Small intestine (tissue), 7 donors: Measurements from ENCODE around the gene SURF6. TPM values are rescaled to one million over a fixed set of nuclear protein-coding genes. Genes with fewer than 3 reads are reported as not detected.
"Not testable (repeated sequence)": the region's sequence is repeated elsewhere in the genome, so short reads cannot be mapped to it uniquely, and the experiment has no call there.

Experiments used
- DNase-seq, 2 donors: peaks; one replicate each; pipeline versions ENCODE4 v3.0.0 to v3.0.0-alpha.2; 2013
- FAIRE-seq: peaks from 2 replicates; lab custom pipeline; 2012; peaks lifted over from hg19 to GRCh38; lab: Jason Lieb, UNC
- H3K27ac ChIP-seq, 3 donors: one replicate each; pipeline ENCODE4 v1.5.1; 2013; ENCODE audit warnings: low read length in 2 of 3, mild to moderate bottlenecking in 2 of 3, control low read depth in 1 of 3, inconsistent platforms in 1 of 3, low read depth in 1 of 3, moderate library complexity in 1 of 3
- H3K27me3 ChIP-seq, 3 donors: one replicate each; pipeline ENCODE4 v1.6.1; 2013; ENCODE audit warnings: low read length in 3 of 3, inconsistent platforms in 1 of 3; ENCODE audit not compliant: control insufficient read depth in 3 of 3, insufficient read depth in 3 of 3
- H3K36me3 ChIP-seq, 3 donors: one replicate each; pipeline ENCODE4 v1.6.1; 2013; ENCODE audit warnings: low read length in 3 of 3, inconsistent platforms in 1 of 3, low read depth in 1 of 3, mild to moderate bottlenecking in 1 of 3, moderate library complexity in 1 of 3; ENCODE audit not compliant: control insufficient read depth in 3 of 3, insufficient read depth in 2 of 3
- H3K4me1 ChIP-seq, 3 donors: one replicate each; pipeline ENCODE4 v1.6.1; 2013; ENCODE audit warnings: low read length in 2 of 3, inconsistent platforms in 1 of 3, low read depth in 1 of 3, mild to moderate bottlenecking in 1 of 3, moderate library complexity in 1 of 3; ENCODE audit not compliant: control insufficient read depth in 3 of 3, insufficient read depth in 2 of 3
- H3K4me3 ChIP-seq, 3 donors: one replicate each; pipeline ENCODE4 v1.5.1; 2013; ENCODE audit warnings: low read length in 3 of 3, control low read depth in 1 of 3, inconsistent platforms in 1 of 3, low read depth in 1 of 3, mild to moderate bottlenecking in 1 of 3, moderate library complexity in 1 of 3
- H3K9me3 ChIP-seq, 2 donors: one replicate each; pipeline ENCODE4 v1.6.1; 2013; ENCODE audit warnings: low read depth in 1 of 2, low read length in 1 of 2; ENCODE audit not compliant: control insufficient read depth in 2 of 2, insufficient read depth in 1 of 2
- WGBS, 3 donors: extraction: QIAGEN DNeasy Blood & Tissue Kit; methylation state at CpG; one replicate each; pipeline ENCODE4 v1.1.7; 2013; 5-methylcytosine and 5-hydroxymethylcytosine counted together
- polyA plus RNA-seq, 4 donors: library from polyadenylated mRNA; stranded (reverse) in 3 of 4; unstranded in 1 of 4; fragments of 200-250 nt in 3 of 4; fragments of 120-200 nt in 1 of 4; gene quantifications; one replicate each; pipeline versions ENCODE4 v1.2.1 to v1.2.3, GENCODE V29; 2013
- donor health status: healthy with polysubstance abuse.
- donor health status: control.
- donor health status: control.
- donor health status: Bipolar disorder and iron deficiency.
- donor health status: healthy.

SURF6 gene
- polyA plus RNA-seq, 4 donors = 23.2 to 48.0 (median 37.0) TPM

DNA sequence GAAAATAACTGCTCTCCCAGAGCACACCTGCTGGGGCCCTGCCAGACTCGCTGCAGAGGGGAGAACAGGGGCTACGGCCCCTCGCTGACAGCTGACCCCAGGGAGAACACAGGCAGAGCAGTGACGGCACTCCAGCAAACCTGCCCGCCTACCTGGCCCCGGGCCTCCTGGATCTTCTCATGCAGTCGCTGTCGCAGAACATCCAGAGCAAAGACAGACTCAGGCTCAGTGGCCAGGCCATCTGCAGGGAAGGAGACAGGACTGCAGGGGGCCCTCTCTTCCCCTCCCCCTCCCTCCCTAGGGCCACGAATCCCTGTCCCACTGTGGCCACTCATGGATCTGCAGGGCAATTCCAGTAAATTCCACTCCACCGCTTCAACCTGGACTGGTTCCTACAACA is 2.4 kb downstream of the SURF6 start:
- FAIRE-seq (no peak), DNase-seq (no peak)
- Histone ChIP-seq H3K36me3 (peaks cover 19 to 50% (median 23%) of the 10 kb centered on the region in 3 donors), H3K4me1 (peaks cover 3 to 20% (median 6%) of the 10 kb centered on the region in 3 donors), H3K27me3 (no peaks in the 10 kb centered on the region), H3K9me3 (peaks cover 0 to 6% of the 10 kb centered on the region in 2 donors), H3K27ac (peak overlapping the region; percentile 65 to 88 (median 71)), H3K4me3 (peak overlapping the region in 1 of 3 donors; percentile 14)
- WGBS, 3 donors = 72 to 83% (median 77%) methylated on average over 10 of the region's 10 CpGs

DNA sequence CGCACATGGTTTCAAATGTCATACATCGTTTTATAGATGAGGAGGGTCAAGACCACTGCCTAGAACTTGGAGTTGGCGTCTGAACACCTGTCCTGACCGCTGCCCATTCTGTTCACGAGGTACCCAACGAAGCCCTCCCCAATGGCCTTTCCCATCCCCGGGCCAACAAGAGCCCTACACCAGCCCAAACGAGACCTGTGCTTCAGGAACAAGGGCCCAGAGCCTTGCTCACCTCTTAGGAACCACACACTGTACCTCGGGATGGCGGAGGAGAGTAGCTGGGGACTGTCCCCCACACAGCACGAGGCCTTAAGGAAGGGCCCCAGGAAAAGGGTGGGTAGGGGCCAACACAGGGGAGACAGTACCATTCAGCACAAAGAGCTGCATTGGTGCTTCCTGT is 3.0 kb downstream of the SURF6 start:
- Histone ChIP-seq H3K4me3 (no peak overlapping the region), H3K9me3 (peaks cover 0 to 11% of the 10 kb centered on the region in 2 donors), H3K27me3 (no peaks in the 10 kb centered on the region), H3K36me3 (peaks cover 19 to 48% (median 23%) of the 10 kb centered on the region in 3 donors), H3K4me1 (peaks cover 3 to 20% (median 6%) of the 10 kb centered on the region in 3 donors), H3K27ac (peak overlapping the region in 2 of 3 donors; percentile 71 to 88)
- WGBS, 3 donors = 79 to 93% (median 88%) methylated on average over 11 of the region's 11 CpGs
- no peak for DNase-seq
- FAIRE-seq = no peak

DNA sequence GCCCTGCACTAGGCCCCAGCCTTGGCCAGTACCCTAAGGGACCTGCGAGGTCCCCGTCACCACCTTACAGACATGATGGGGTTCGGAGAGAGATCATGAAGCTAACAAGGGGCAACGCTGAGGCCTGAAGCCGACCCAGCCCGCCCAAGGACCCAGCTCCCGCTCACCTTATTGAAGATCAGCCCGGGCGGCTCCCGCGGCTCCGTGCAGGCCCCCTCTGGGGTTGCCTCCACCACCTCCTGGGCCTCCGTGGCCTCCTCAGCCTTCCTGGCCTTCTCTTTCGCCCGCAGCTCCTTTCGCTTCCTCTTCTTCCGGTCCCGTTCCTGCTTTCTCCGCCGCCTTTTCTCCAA is 3.6 kb downstream of the SURF6 start:
- no peak for DNase-seq
- peaks cover 19 to 48% (median 23%) of the 10 kb centered on the region in 3 donors for H3K36me3 ChIP-seq
- 89 to 92% (median 90%) methylated on average over 12 to 20 of the region's 20 CpGs for WGBS, 3 donors
- no peak overlapping the region for H3K4me3 ChIP-seq
- no peak for FAIRE-seq
- peaks cover 0 to 14% of the 10 kb centered on the region in 2 donors for H3K9me3 ChIP-seq
- no peak overlapping the region for H3K27ac ChIP-seq
- peaks cover 3 to 20% (median 6%) of the 10 kb centered on the region in 3 donors for H3K4me1 ChIP-seq
- H3K27me3 ChIP-seq = no peaks in the 10 kb centered on the region

- DNase-seq (no peak), FAIRE-seq (no peak)
- Histone ChIP-seq H3K4me3 (no peak overlapping the region), H3K9me3 (peaks cover 0 to 14% of the 10 kb centered on the region in 2 donors), H3K36me3 (peaks cover 19 to 48% (median 23%) of the 10 kb centered on the region in 3 donors), H3K4me1 (peaks cover 3 to 20% (median 6%) of the 10 kb centered on the region in 3 donors), H3K27ac (no peak overlapping the region), H3K27me3 (no peaks in the 10 kb centered on the region)
- 96 to 97% (median 96%) methylated on average over 43 to 57 of the region's 57 CpGs for WGBS, 3 donors
Observed at GRCh38 chr9:133331641-133332380, 4.2 kb downstream of the SURF6 start.

DNA sequence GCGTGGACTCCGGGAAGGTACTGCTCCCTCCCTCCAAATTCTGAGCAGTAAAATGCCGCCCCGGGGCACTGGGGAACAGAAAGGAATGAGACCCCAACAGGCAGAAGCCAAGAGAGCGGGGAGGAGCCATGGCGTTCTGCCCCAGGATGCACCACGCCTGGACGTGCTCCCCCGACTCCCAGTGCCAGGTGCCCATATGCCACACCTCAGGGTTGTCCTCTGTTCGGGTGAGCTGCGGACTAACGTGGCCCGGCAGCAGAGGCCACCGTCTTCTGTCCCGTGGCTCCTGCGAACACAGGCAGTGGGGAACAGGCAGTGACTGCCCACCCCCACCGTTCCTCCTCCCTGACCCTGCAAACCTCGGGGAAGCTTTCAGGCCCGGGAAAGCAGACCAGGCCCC is 4.8 kb downstream of the SURF6 start:
- peaks cover 0 to 14% of the 10 kb centered on the region in 2 donors for H3K9me3 ChIP-seq
- DNase-seq = no peak
- H3K36me3 ChIP-seq = peaks cover 19 to 48% (median 23%) of the 10 kb centered on the region in 3 donors
- no peak for FAIRE-seq
- H3K27ac ChIP-seq = no peak overlapping the region
- peaks cover 3 to 20% (median 6%) of the 10 kb centered on the region in 3 donors for H3K4me1 ChIP-seq
- H3K4me3 ChIP-seq = no peak overlapping the region
- H3K27me3 ChIP-seq = no peaks in the 10 kb centered on the region
- 57 to 77% (median 66%) methylated on average over 19 of the region's 19 CpGs for WGBS, 3 donors

DNA sequence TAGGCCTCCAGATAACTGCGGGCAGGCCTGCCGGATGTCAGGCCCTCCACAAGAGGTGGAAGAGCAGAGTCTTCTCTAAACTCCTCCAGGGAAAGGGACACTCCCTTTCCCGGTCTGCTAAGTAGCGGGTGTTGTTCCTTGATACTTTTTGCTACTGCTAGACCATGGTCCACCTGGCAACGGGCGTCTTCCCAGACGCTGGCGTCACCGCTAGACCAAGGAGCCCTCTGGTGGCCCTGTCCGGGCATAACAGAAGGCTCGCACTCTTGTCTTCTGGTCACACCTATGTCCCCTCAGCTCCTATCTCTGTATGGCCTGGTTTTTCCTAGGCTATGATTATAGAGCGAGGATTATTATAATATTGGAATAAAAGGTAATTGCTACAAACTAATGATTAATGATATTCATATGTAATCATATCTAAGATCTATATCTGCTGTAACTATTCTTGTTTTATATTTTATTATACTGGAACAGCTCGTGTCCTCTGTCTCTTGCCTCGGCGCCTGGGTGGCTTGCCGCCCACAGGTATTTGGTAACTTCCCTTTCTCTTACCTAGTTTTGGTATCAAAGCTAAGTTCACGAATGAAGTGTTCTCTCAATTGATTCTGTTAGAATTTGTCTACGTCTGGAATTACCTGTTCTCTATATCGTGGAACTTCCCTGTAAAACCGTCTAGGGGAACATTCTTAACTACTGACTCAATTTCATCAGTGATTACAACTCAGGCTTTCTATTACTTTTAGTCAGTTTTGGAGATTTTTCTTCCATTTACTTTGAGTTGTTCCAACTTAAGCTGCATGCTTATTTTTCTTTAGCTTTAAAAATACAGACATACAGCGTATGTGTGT is 6.5 kb downstream of the SURF6 start:
- not testable (repeated sequence) for H3K27me3 ChIP-seq, H3K27ac ChIP-seq, FAIRE-seq, H3K4me3 ChIP-seq
- H3K36me3 ChIP-seq = peaks cover 19 to 45% (median 23%) of the 10 kb centered on the region in 3 donors
- peaks cover 0 to 19% of the 10 kb centered on the region in 2 donors for H3K9me3 ChIP-seq
- peaks cover 0 to 15% (median 6%) of the 10 kb centered on the region in 3 donors for H3K4me1 ChIP-seq
- peak; percentile 36 to 67 for DNase-seq
- WGBS, 3 donors = 45 to 57% (median 57%) methylated on average over 20 to 21 of the region's 21 CpGs

GRCh38 chr9:133327834-133328484 is 8.0 kb downstream of the SURF6 start:
- no peak overlapping the region for H3K4me3 ChIP-seq
- 91 to 98% (median 97%) methylated on average over 10 of the region's 10 CpGs for WGBS, 3 donors
- peaks cover 15 to 29% (median 19%) of the 10 kb centered on the region in 3 donors for H3K36me3 ChIP-seq
- DNase-seq (no peak), FAIRE-seq (no peak)
- H3K27ac ChIP-seq = no peak overlapping the region
- H3K4me1 ChIP-seq = peaks cover 0 to under 1% (median 0%) of the 10 kb centered on the region in 3 donors
- peaks cover 0 to 26% of the 10 kb centered on the region in 2 donors for H3K9me3 ChIP-seq
- H3K27me3 ChIP-seq = no peaks in the 10 kb centered on the region

GRCh38 chr9:133327021-133327420 is 9.0 kb downstream of the SURF6 start:
- not testable (repeated sequence) for FAIRE-seq, H3K4me1 ChIP-seq, H3K4me3 ChIP-seq, H3K27ac ChIP-seq, DNase-seq, H3K27me3 ChIP-seq
- Histone ChIP-seq H3K36me3 (peaks cover 9 to 20% (median 10%) of the 10 kb centered on the region in 3 donors), H3K9me3 (peaks cover 0 to 26% of the 10 kb centered on the region in 2 donors)
- 90 to 93% (median 91%) methylated on average over 6 of the region's 6 CpGs for WGBS, 3 donors
